Measurements from ENCODE around the gene RNF4.

The RNF4 gene, protein sequence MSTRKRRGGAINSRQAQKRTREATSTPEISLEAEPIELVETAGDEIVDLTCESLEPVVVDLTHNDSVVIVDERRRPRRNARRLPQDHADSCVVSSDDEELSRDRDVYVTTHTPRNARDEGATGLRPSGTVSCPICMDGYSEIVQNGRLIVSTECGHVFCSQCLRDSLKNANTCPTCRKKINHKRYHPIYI

DNA sequence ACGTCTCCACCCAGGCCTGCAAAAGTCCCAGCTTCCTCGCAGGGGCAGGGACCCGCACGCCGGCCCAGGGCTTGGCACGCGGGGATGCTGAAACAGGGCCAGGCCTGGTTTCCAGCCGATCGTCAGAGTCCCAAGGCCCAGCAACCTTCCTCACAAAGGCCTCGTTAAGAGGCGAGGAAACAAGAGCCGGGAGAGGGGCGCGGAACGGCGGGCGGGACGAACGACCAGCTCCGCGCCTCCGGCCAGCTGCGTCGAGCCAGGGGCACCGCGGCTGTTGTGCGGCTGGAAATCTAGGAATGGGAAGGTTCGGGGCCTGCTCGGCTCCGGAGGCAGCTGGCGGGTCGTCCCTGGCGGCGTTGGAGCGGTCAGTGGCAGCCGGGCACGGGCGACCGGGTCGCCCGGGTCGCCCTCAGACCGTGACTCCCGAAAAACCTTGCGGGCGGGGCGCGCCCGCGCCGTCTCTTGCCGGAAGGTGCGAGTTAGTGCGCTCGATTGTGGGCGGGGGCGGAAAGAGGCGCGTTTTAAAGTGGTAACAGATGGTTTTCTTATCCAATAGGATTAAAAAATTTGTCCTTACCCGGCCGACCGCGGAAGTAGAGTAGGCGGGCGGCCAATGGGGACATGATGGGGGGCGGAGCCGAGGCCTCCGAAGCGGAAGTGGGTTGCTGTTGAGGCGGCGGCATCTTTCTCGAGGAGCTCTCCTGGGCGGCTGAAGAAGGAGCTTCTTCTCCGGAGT is at the start of gene RNF4:
TSS of gene RNF4 (plus strand) at position 651 of the 736 bp plus-strand sequence. CDS start 21,388 bp downstream, outside the sequence.
- TF ChIP-seq, protein P1, sequence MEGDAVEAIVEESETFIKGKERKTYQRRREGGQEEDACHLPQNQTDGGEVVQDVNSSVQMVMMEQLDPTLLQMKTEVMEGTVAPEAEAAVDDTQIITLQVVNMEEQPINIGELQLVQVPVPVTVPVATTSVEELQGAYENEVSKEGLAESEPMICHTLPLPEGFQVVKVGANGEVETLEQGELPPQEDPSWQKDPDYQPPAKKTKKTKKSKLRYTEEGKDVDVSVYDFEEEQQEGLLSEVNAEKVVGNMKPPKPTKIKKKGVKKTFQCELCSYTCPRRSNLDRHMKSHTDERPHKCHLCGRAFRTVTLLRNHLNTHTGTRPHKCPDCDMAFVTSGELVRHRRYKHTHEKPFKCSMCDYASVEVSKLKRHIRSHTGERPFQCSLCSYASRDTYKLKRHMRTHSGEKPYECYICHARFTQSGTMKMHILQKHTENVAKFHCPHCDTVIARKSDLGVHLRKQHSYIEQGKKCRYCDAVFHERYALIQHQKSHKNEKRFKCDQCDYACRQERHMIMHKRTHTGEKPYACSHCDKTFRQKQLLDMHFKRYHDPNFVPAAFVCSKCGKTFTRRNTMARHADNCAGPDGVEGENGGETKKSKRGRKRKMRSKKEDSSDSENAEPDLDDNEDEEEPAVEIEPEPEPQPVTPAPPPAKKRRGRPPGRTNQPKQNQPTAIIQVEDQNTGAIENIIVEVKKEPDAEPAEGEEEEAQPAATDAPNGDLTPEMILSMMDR (IDR thresholded peaks at IDR 0.05; ENCODE audit: borderline replicate concordance, insufficient read depth, low read depth, low read length): no peak
- peak within 1 kb of the TSS; percentile 86 for H3K4me3 ChIP-seq (ENCODE audit: low read depth, low read length)

DNA sequence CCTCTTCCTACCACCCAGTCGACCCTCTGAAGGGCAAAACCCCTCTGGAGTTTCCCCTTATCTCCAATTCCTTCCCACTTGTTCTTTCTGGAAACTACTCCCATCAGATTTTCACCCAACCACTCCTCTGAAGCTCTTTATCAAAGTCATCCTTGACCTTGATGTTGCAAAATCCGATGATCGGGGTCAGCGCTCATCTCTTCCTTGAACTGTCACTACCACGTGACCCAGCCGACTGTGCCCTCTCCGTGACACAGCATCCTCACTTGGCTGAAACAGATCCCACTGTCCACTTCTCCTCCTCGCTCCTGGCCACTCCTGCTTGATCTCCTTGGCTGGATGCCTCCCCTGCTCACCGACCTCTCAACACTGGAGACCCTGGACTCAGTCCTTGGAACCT is 49.1 kb upstream of the RNF4 start:
- no peak overlapping the region for H3K4me3 ChIP-seq (ENCODE audit: low read depth, low read length)
- TF ChIP-seq, protein P1 (IDR thresholded peaks at IDR 0.05; ENCODE audit: borderline replicate concordance, insufficient read depth, low read depth, low read length): no peak

DNA sequence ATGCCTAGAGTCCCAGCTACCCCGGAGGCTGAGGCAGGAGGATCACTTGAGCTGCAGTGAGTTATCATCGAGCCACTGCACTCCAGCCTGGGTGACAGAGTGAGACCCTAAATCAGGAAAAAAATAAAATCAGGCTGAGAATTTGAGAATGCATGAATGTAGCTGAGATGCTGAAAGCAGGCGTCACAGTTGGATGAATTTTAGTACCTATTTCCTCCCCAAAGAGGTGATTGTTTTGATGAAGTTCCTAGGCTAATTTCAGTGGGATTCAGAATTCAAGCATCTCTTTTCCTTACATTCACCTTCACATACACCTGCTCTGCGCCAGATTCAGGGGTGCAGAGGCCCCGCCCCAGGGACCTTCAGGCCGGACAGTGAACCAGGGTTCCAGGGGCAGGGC is 47.0 kb upstream of the RNF4 start:
- H3K4me3 ChIP-seq (ENCODE audit: low read depth, low read length): no peak overlapping the region
- TF ChIP-seq, protein P1 (IDR thresholded peaks at IDR 0.05; ENCODE audit: borderline replicate concordance, insufficient read depth, low read depth, low read length): no peak

- TF ChIP-seq, protein P1 (IDR thresholded peaks at IDR 0.05; ENCODE audit: borderline replicate concordance, insufficient read depth, low read depth, low read length): no peak
- no peak overlapping the region for H3K4me3 ChIP-seq (ENCODE audit: low read depth, low read length)
Measured at GRCh38 chr4:2423066-2423465, 45.8 kb upstream of the RNF4 start.

GRCh38 chr4:2423695-2424094 is 45.2 kb upstream of the RNF4 start:
- no peak overlapping the region for H3K4me3 ChIP-seq (ENCODE audit: low read depth, low read length)
- TF ChIP-seq, protein P1 (IDR thresholded peaks at IDR 0.05; ENCODE audit: borderline replicate concordance, insufficient read depth, low read depth, low read length): no peak

DNA sequence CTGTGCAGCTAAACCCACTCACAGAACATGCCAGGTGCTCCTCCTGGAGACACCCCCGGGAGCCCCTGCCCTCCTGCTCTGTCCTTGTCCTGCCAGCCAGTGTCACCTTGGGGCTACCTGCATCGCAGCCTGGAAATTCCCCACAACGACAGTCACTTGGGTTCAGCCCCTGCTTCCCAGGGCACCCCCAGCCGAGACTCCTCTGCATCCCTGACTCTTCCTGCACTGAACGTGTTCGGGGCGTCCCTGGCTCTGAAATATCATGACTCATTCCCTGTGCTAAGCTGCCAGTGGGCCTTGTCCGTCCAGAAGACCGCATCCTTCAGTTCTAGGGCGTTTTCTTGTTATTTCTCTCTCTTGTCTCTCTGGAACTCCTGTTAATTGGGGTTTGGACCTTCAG is 44.3 kb upstream of the RNF4 start:
- TF ChIP-seq, protein P1 (IDR thresholded peaks at IDR 0.05; ENCODE audit: borderline replicate concordance, insufficient read depth, low read depth, low read length): no peak
- H3K4me3 ChIP-seq (ENCODE audit: low read depth, low read length): no peak overlapping the region
